ENCODE measurements around the gene OXSR1. TPM values are rescaled to one million over a fixed set of nuclear protein-coding genes. Genes with fewer than 3 reads are reported as not detected.

Gene OXSR1
- total and polyA plus RNA-seq, 4 donors: 4.3 to 24.7 (median 12.2) TPM

DNA sequence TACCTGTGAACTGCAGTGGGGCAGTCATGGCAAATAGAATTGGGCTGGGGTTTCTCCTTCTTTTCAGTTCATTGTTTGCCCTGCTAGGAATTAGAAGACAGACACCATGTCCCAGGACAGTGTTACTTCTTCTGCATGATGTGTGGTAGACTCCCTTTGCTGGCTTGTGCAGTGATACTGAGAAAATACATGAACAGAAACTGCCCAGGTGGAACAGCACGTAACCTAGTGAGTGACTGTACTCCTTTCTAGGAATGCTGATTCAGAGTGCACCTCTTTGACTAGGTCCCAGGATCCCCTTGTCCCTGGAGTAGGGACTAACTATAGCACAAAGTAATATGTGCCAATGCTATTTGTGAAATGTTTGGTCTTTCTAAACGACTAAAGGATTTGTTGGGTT is 89.5 kb downstream of the OXSR1 start:
- 86% methylated on average over 2 of the region's 2 CpGs for WGBS
- H3K36me3 ChIP-seq (ENCODE audit: control insufficient read depth in 4 of 4, insufficient read depth in 3 of 4, low read depth in 1 of 4, low read length in 3 of 4): peaks cover 7 to 38% (median 27%) of the 10 kb centered on the region in 4 donors
- no peak overlapping the region for H3K9ac ChIP-seq (ENCODE audit: low read depth in 1 of 2, low read length in 2 of 2)
- no peak for DNase-seq (ENCODE audit: low spot score)
- no peak overlapping the region for H3K27ac ChIP-seq (ENCODE audit: low read depth in 1 of 2, low read length in 2 of 2)
- no peaks in the 10 kb centered on the region for H3K9me3 ChIP-seq (ENCODE audit: control insufficient read depth in 4 of 4, low read length in 3 of 4)
- H3K4me1 ChIP-seq (ENCODE audit: control insufficient read depth in 4 of 4, insufficient read depth in 4 of 4, low read length in 3 of 4): peaks cover 0 to 2% (median 0%) of the 10 kb centered on the region in 4 donors
- TF ChIP-seq RAD21 (IDR thresholded peaks at IDR 0.05) (no peak), YY1 (IDR thresholded peaks at IDR 0.05) (no peak), CTCF (IDR thresholded peaks at IDR 0.05; ENCODE audit: low read depth, low read length, missing input control) (no peak), FOXA1 (IDR thresholded peaks at IDR 0.05) (no peak), SP1 (IDR thresholded peaks at IDR 0.05) (no peak), NR2F2 (IDR thresholded peaks at IDR 0.05) (no peak), RXRA (IDR thresholded peaks at IDR 0.05) (no peak), ZBTB33 (IDR thresholded peaks at IDR 0.05) (no peak), TAF1 (conservative IDR thresholded peaks at IDR 0.05) (no peak), GABPA (IDR thresholded peaks at IDR 0.05 in 1 of 2, conservative IDR thresholded peaks at IDR 0.05 in 1 of 2) (no peak), JUND (IDR thresholded peaks at IDR 0.05) (no peak), HNF4A (conservative IDR thresholded peaks at IDR 0.05) (no peak), REST (IDR thresholded peaks at IDR 0.05) (no peak), FOXA2 (IDR thresholded peaks at IDR 0.05) (no peak), HNF4G (IDR thresholded peaks at IDR 0.05) (no peak), EGR1 (IDR thresholded peaks at IDR 0.05; ENCODE audit: low read depth in 2 of 2) (no peak)
- TF ChIP-seq, protein P1, sequence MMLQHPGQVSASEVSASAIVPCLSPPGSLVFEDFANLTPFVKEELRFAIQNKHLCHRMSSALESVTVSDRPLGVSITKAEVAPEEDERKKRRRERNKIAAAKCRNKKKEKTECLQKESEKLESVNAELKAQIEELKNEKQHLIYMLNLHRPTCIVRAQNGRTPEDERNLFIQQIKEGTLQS (IDR thresholded peaks at IDR 0.05): no peak
- TF ChIP-seq, protein P2, sequence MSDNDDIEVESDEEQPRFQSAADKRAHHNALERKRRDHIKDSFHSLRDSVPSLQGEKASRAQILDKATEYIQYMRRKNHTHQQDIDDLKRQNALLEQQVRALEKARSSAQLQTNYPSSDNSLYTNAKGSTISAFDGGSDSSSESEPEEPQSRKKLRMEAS (IDR thresholded peaks at IDR 0.05): no peak
- H3K27me3 ChIP-seq (ENCODE audit: control insufficient read depth in 4 of 4, insufficient read depth in 4 of 4, low read length in 3 of 4): no peaks in the 10 kb centered on the region
- H3K4me3 ChIP-seq (ENCODE audit: low read depth in 1 of 3, low read length in 3 of 3): no peak overlapping the region

All from liver (tissue), 9 donors.